Keratinocyte (primary cell): Measurements from ENCODE around the gene NR3C2. TPM values are rescaled to one million over a fixed set of nuclear protein-coding genes. Genes with fewer than 3 reads are reported as not detected.

Source experiments
- DNase-seq: peaks from one replicate; pipeline ENCODE4 v3.0.0-alpha.2; 2011; ENCODE audit warnings: low read depth, missing footprints, low spot score
- FAIRE-seq: peaks from 2 replicates; lab custom pipeline; 2011; peaks lifted over from hg19 to GRCh38; lab: Jason Lieb, UNC
- H2AFZ ChIP-seq: 2 replicates; pipeline ENCODE4 v1.6.0; 2012; ENCODE audit warnings: low read length, control low read depth, inconsistent platforms; ENCODE audit not compliant: control insufficient read depth
- H3K27ac ChIP-seq: 2 replicates; pipeline ENCODE4 v1.5.1; 2011; ENCODE audit warnings: low read length; ENCODE audit not compliant: control insufficient read depth, insufficient read depth
- H3K27me3 ChIP-seq: 3 replicates; pipeline ENCODE4 v1.6.0; 2011; ENCODE audit warnings: low read length; ENCODE audit not compliant: control insufficient read depth, insufficient read depth; ENCODE audit errors: extremely low read depth
- H3K36me3 ChIP-seq, 2 experiments: 2 replicates in 1 of 2; 3 replicates in 1 of 2; pipeline ENCODE4 v1.5.1; 2011; ENCODE audit warnings: low read length in 2 of 2, mild to moderate bottlenecking in 1 of 2; ENCODE audit not compliant: control insufficient read depth in 2 of 2, insufficient read depth in 2 of 2; ENCODE audit errors: extremely low read depth in 1 of 2
- H3K4me1 ChIP-seq: 3 replicates; pipeline ENCODE4 v1.5.1; 2011; ENCODE audit warnings: low read length; ENCODE audit not compliant: control insufficient read depth, insufficient read depth; ENCODE audit errors: extremely low read depth
- H3K4me2 ChIP-seq: 3 replicates; pipeline ENCODE4 v1.6.0; 2011; ENCODE audit warnings: low read depth, low read length; ENCODE audit not compliant: control insufficient read depth, insufficient read depth; ENCODE audit errors: extremely low read depth
- H3K4me3 ChIP-seq, 3 experiments: fragments of 200-600 bp in 1 of 3; sonication (generic) in 1 of 3; 2 replicates in 2 of 3; 3 replicates in 1 of 3; pipeline ENCODE4 v1.5.1; 2011 to 2016; ENCODE audit warnings: low read length in 3 of 3, mild to moderate bottlenecking in 3 of 3, control low read depth in 2 of 3, inconsistent platforms in 1 of 3, low read depth in 1 of 3, mixed read lengths in 1 of 3, mixed run types in 1 of 3, moderate library complexity in 1 of 3; ENCODE audit not compliant: control insufficient read depth in 2 of 3, insufficient read depth in 2 of 3; ENCODE audit errors: extremely low read depth in 1 of 3
- H3K79me2 ChIP-seq: 2 replicates; pipeline ENCODE4 v1.6.0; 2012; ENCODE audit warnings: low read length; ENCODE audit not compliant: control insufficient read depth, insufficient read depth
- H3K9ac ChIP-seq: 3 replicates; pipeline ENCODE4 v1.6.0; 2011; ENCODE audit warnings: low read length; ENCODE audit not compliant: control insufficient read depth, insufficient read depth; ENCODE audit errors: extremely low read depth
- H3K9me1 ChIP-seq: 3 replicates; pipeline ENCODE4 v1.6.0; 2011; ENCODE audit warnings: low read length; ENCODE audit not compliant: control insufficient read depth, insufficient read depth; ENCODE audit errors: extremely low read depth
- H3K9me3 ChIP-seq: 2 replicates; pipeline ENCODE4 v1.5.1; 2012; ENCODE audit warnings: low read depth, low read length; ENCODE audit not compliant: control insufficient read depth
- H4K20me1 ChIP-seq: 3 replicates; pipeline ENCODE4 v1.6.0; 2011; ENCODE audit warnings: low read length; ENCODE audit not compliant: control insufficient read depth, insufficient read depth; ENCODE audit errors: extremely low read depth
- CTCF ChIP-seq, 3 experiments: IDR thresholded peaks in 1 of 3; conservative IDR thresholded peaks in 1 of 3; optimal IDR thresholded peaks in 1 of 3; 2 replicates in 2 of 3; 3 replicates in 1 of 3; pipeline versions ENCODE3 to v1.5.1; 2011; ENCODE audit warnings: low read length in 3 of 3, mild to moderate bottlenecking in 3 of 3, moderate library complexity in 2 of 3, control low read depth in 1 of 3, inconsistent platforms in 1 of 3; ENCODE audit not compliant: insufficient read depth in 2 of 3; ENCODE audit errors: extremely low read depth in 1 of 3
- EZH2 ChIP-seq: IDR thresholded peaks from one replicate; pipeline ENCODE4 v1.6.1; 2012; ENCODE audit warnings: inconsistent platforms, mild to moderate bottlenecking, low read length, moderate library complexity
- dilution Hi-C: fragments of 300-500 bp; cut with MboI; formaldehyde crosslinking; loops from one replicate; pipeline ENCODE4 v1.7.0; 2020; ENCODE audit warnings: low sequenced_read_pairs; ENCODE audit not compliant: extremely low pct_ligation_motif_present
- polyA plus RNA-seq, 5 experiments: library from polyadenylated mRNA; depleted of rRNA in 3 of 5; stranded (reverse) in 3 of 5; stranded (forward) in 1 of 5; unstranded in 1 of 5; fragments of >200 nt; gene quantifications; 1 replicate in 1 of 5; 2 replicates in 3 of 5; 3 replicates in 1 of 5; pipeline versions ENCODE4 v1.2.1 to v1.2.3, GENCODE V29; 2011 to 2012; ENCODE audit warnings: missing spikeins in 2 of 5, low read depth in 1 of 5, low replicate concordance in 1 of 5

The NR3C2 gene
- polyA plus RNA-seq, 1 donor (not counting 4 experiments of a cell fraction or from before 2014, with no cell fraction given): 1.5 TPM

- no peaks in the 10 kb centered on the region for H4K20me1 ChIP-seq
- H3K79me2 ChIP-seq: no peaks in the 10 kb centered on the region
- TF ChIP-seq EZH2 (no peak), CTCF (optimal IDR thresholded peaks at IDR 0.05 in 1 of 3, IDR thresholded peaks at IDR 0.05 in 1 of 3, conservative IDR thresholded peaks at IDR 0.05 in 1 of 3; ENCODE audit: extremely low read depth in 1 of 3, insufficient read depth in 2 of 3, low read length in 3 of 3) (no peak)
- no peak overlapping the region for H3K4me2 ChIP-seq
- no peak overlapping the region for H2AFZ ChIP-seq
- no peaks in the 10 kb centered on the region for H3K9me3 ChIP-seq
- FAIRE-seq (no peak), DNase-seq (no peak)
- no peak overlapping the region for H3K9ac ChIP-seq
- H3K4me1 ChIP-seq: no peaks in the 10 kb centered on the region
- no peak overlapping the region for H3K4me3 ChIP-seq
- dilution Hi-C loops: no loop called here
- no peak overlapping the region for H3K27ac ChIP-seq
- H3K9me1 ChIP-seq: no peaks in the 10 kb centered on the region
- H3K27me3 ChIP-seq: no peaks in the 10 kb centered on the region
- no peaks in the 10 kb centered on the region for H3K36me3 ChIP-seq
Measured at GRCh38 chr4:148248824-148249223, 193.4 kb downstream of the NR3C2 start.

- Histone ChIP-seq H3K4me1 (no peaks in the 10 kb centered on the region), H4K20me1 (no peaks in the 10 kb centered on the region), H3K27me3 (no peaks in the 10 kb centered on the region), H3K36me3 (no peaks in the 10 kb centered on the region), H3K4me2 (no peak overlapping the region), H3K4me3 (no peak overlapping the region), H3K9me1 (no peaks in the 10 kb centered on the region), H2AFZ (no peak overlapping the region), H3K9me3 (no peaks in the 10 kb centered on the region), H3K79me2 (no peaks in the 10 kb centered on the region), H3K9ac (no peak overlapping the region), H3K27ac (no peak overlapping the region)
- TF ChIP-seq CTCF (optimal IDR thresholded peaks at IDR 0.05 in 1 of 3, IDR thresholded peaks at IDR 0.05 in 1 of 3, conservative IDR thresholded peaks at IDR 0.05 in 1 of 3; ENCODE audit: extremely low read depth in 1 of 3, insufficient read depth in 2 of 3, low read length in 3 of 3) (no peak), EZH2 (no peak)
- FAIRE-seq: no peak
- no peak for DNase-seq
- dilution Hi-C loops: no loop called here
Measured at GRCh38 chr4:148245015-148245414, 197.2 kb downstream of the NR3C2 start.
